Omental fat pad (tissue), 4 donors: ENCODE data around the gene BIN2. TPM values are rescaled to one million over a fixed set of nuclear protein-coding genes. Genes with fewer than 3 reads are reported as not detected.
A peak's percentile ranks its signal among the peaks of the same experiment; 100 is the strongest.
"Not testable (repeated sequence)": the region's sequence is repeated elsewhere in the genome, so short reads cannot be mapped to it uniquely, and the experiment has no call there.

Source experiments
- ATAC-seq: fragments of 150-250 bp; one replicate; pipeline ENCODE4 v1.9.1; 2016; ENCODE audit warnings: mild to moderate bottlenecking, moderate library complexity; ENCODE audit not compliant: low FRiP score
- DNase-seq: peaks from one replicate; pipeline ENCODE4 v3.0.0-alpha.2; 2019; ENCODE audit warnings: low spot score
- CTCF ChIP-seq, 3 donors: fragments of 450-650 bp; IDR thresholded peaks; one replicate each; pipeline ENCODE4 v1.5.1; 2016 to 2017; ENCODE audit warnings: antibody characterized with exemption in 3 of 3, mild to moderate bottlenecking in 3 of 3, moderate library complexity in 2 of 3
- total RNA-seq, 4 donors: library from RNA; depleted of rRNA; stranded (reverse); fragments of >200 nt; gene quantifications; one replicate each; pipeline ENCODE4 v1.1.0, GENCODE V29; 2016

BIN2 gene
- total RNA-seq, 4 donors from 2014 or later = 4.8 to 26.5 (median 13.0) TPM

DNA sequence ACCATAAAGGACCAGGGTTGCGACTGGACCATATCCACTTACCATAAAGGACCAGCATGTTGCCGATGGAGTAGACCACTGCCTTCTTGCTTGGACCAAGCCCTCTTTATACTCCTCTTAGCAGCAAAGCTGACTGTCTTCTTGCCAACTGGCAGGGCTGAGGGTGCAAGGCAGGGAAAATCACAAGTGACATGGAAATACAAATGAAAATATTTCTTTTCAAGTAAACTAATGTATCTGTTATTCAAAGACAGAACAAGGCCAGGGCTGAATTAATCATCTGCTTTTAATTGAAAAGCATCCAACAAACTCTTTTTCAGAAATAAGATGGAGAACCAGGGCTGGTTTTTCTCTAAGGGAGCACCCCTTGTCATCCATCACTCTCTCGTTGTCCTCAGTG lies 22.6 kb upstream of the BIN2 start, which contains the start of gene CELA1:
TSS of gene CELA1 (minus strand) at position 99 of the 400 bp plus-strand sequence. CDS start at position 58, 41 bp downstream.
- DNase-seq = no peak
- no peak for ATAC-seq

DNA sequence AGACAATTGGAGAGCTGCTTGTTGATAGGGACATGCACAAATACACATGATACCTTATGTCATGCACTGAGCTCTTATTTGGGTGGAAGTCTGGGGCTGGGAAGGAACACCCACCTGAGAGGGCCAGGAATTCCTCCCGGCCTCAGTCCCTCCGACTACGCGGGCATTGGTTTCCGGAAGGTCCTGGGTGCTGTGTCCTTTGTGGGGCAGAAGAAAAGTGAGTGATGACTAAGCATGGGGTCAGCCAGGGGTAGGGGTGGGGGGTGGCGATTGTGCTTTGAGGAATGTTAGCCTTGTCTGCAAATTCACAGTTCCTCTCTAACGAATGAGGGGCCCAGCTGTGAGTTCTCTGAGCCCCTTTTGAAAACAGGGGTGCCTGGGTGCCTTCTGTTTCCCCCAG lies 21.7 kb upstream of the BIN2 start:
- no peak for ATAC-seq
- TF ChIP-seq CTCF (IDR thresholded peaks at IDR 0.05) = no peak
- no peak for DNase-seq

More for the DNA sequence above, 22.6 kb upstream of the BIN2 start, which contains the start of gene CELA1:
- TF ChIP-seq CTCF (IDR thresholded peaks at IDR 0.05) = no peak

DNA sequence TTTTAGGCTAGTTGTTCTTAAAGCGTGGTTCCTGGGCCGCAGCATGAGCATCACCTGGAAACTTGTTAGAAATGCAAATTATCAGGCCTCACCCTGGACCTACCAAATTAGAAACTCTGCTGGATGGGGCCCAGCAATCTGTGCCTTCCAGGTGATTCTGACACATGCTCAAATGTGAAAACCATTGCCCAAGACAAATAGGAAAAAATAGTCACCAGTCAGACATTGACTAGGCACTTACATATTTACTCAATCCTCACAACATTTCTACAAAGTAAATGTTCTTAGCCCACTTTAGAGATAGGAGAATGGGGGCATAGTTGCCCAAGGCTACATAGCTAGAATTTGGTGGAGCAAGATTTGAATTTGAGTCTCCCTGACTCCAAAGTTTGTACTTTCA lies 19.2 kb upstream of the BIN2 start:
- no peak for TF ChIP-seq CTCF (IDR thresholded peaks at IDR 0.05)
- DNase-seq (no peak), ATAC-seq (no peak)

DNA sequence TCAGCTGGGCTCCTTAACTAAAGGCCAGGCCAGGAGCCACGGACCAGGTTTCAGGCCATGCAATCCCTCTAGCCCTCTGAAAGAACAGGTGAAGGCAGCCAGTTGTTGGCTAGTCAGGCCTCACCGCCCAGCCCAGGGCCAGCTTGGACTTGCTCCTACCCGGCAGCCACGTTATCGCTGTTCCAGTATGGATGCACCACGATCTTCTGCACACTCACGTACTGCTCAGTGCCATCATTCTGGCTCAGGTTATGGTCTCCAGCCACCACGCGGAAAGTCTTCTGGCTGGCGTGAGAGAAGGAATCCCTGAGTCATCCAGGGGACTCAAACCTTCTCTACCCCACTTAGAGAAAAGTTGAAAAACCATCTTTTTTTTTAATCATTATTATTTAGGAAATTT lies 18.4 kb upstream of the BIN2 start:
- ATAC-seq (no peak), DNase-seq (no peak)
- no peak for TF ChIP-seq CTCF (IDR thresholded peaks at IDR 0.05)

DNA sequence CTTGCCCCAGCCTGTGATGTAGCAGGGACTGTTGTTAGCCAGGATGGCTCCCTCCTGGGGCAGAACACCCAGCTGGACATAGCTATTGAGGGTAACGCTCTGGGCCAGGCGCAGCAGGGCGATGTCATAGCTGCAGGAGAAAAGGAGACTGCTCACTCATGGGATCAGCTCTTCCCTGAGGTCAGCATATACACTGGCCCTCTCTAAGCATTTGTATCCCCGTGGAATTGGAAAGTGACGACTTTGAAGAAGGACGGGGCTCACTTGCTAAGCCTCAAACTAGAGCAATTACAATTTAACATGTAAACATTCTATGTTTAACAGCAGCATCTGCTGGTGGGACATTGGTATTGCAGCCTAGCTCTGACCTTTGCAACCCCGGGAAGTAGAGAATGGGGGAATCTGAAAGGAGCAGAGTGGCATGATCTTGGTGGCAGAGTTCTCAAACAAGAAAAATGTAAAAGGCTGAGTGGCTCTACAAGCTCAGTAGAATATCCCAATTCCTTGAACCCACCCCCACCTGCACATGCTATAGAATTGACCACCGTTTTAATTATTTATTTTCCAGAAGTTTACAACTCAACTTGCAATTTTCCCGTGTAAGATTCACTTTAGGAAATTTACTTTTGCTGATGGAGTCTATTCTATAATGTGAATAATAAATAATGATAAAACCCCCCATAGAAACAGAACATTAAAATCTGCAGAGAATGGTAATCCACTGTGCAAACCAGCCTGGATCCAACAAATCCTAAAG lies 17.5 kb upstream of the BIN2 start:
- DNase-seq = peak; percentile 47
- ATAC-seq = peak; percentile 72

DNA sequence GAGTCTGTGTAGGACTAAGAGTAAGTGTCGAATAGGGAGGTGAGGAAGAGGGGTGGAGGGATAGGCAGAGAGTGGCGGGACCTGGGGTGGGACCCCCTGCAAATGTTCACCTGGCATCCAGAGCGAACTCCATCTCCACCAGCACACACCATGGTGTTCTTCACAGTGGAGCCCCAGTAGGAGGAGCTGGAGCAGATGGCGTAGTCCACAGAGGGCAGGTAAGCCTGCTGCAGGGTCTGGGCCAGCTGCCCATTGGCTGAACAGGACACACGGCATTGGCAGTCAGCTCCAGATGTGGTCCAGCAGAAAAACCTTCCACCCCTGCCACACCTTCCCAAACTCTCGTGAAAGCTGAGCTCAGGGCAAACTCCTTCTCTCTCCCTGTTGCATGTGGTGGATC lies 15.8 kb upstream of the BIN2 start:
- DNase-seq = no peak
- ATAC-seq = no peak

More for the DNA sequence above, 17.5 kb upstream of the BIN2 start:
- peak in 2 of 3 donors; percentile 89 to 94 for TF ChIP-seq CTCF (IDR thresholded peaks at IDR 0.05)

DNA sequence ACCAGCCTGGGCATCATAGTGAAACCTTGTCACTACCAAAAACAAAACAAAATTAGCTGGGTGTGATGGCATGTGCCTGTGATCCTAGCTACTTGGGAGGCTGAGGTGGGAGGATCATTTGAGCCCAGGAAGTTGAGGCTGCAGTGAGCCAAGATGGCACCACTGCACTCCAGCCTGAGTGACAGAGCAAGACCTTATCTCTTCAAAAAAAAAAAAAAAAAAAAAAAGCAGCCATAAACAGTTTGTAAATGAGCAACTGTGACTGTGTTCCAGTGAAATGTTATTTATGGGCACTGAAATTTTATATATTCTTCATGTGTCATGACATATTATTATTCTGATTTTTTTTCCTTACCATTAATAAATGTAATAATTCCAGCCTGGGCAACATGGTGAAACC lies 13.4 kb upstream of the BIN2 start:
- ATAC-seq = not testable (repeated sequence)

More for the DNA sequence above, 15.8 kb upstream of the BIN2 start:
- no peak for TF ChIP-seq CTCF (IDR thresholded peaks at IDR 0.05)

More for the DNA sequence above, 13.4 kb upstream of the BIN2 start:
- not testable (repeated sequence) for DNase-seq
